IPS DF 4.7 (cell line): ENCODE measurements around the gene CYP11A1.

Experiments
- DNase-seq: peaks from one replicate; pipeline ENCODE4 v3.0.0-alpha.2; 2013; ENCODE audit warnings: low spot score; ENCODE audit errors: extremely low read depth

Gene CYP11A1

GRCh38 chr15:74367296-74367854 lies at the start of gene CYP11A1:
CYP11A1 (minus strand) TSS chr15:74367646; CDS start chr15:74367585, 61 bp downstream.
- DNase-seq: no peak

- DNase-seq: no peak
These were observed 49.8 kb upstream of the CYP11A1 start for GRCh38 chr15:74417225-74417624.

GRCh38 chr15:74415966-74416916 lies 48.8 kb upstream of the CYP11A1 start:
- DNase-seq: no peak

- no peak for DNase-seq
These were observed 47.3 kb upstream of the CYP11A1 start for GRCh38 chr15:74414603-74415338.

GRCh38 chr15:74414081-74414580 lies 46.7 kb upstream of the CYP11A1 start:
- no peak for DNase-seq

- DNase-seq: no peak
These were observed 46.1 kb upstream of the CYP11A1 start for GRCh38 chr15:74413350-74414080.

- no peak for DNase-seq
These were observed 44.7 kb upstream of the CYP11A1 start for GRCh38 chr15:74412159-74412558.

GRCh38 chr15:74411686-74412085 lies 44.2 kb upstream of the CYP11A1 start:
- DNase-seq: no peak

GRCh38 chr15:74410502-74410901 lies 43.1 kb upstream of the CYP11A1 start:
- DNase-seq: no peak

- DNase-seq: no peak
These were observed 41.8 kb upstream of the CYP11A1 start for GRCh38 chr15:74409225-74409624.

- no peak for DNase-seq
These were observed 41.4 kb upstream of the CYP11A1 start for GRCh38 chr15:74408815-74409214.

- DNase-seq: no peak
These were observed 40.9 kb upstream of the CYP11A1 start for GRCh38 chr15:74408385-74408784.

- no peak for DNase-seq
These were observed 39.7 kb upstream of the CYP11A1 start for GRCh38 chr15:74406992-74407705.

GRCh38 chr15:74406517-74406916 lies 39.1 kb upstream of the CYP11A1 start:
- DNase-seq: no peak

GRCh38 chr15:74405823-74406222 lies 38.4 kb upstream of the CYP11A1 start:
- DNase-seq: no peak

GRCh38 chr15:74403991-74404563 lies 36.6 kb upstream of the CYP11A1 start:
- DNase-seq: no peak

GRCh38 chr15:74403588-74403919 lies 36.1 kb upstream of the CYP11A1 start:
- DNase-seq: no peak

GRCh38 chr15:74402873-74403587 lies 35.6 kb upstream of the CYP11A1 start:
- no peak for DNase-seq

GRCh38 chr15:74402337-74402841 lies 34.9 kb upstream of the CYP11A1 start:
- no peak for DNase-seq
